NCI-H146 (cell line): ENCODE measurements around the gene ME1.
"Not testable (repeated sequence)": the region's sequence is repeated elsewhere in the genome, so short reads cannot be mapped to it uniquely, and the experiment has no call there.

ENCODE experiments used
- DNase-seq: peaks from one replicate; lab custom pipeline; 2025; lab: John Stamatoyannopoulos, UW

Gene ME1

DNA sequence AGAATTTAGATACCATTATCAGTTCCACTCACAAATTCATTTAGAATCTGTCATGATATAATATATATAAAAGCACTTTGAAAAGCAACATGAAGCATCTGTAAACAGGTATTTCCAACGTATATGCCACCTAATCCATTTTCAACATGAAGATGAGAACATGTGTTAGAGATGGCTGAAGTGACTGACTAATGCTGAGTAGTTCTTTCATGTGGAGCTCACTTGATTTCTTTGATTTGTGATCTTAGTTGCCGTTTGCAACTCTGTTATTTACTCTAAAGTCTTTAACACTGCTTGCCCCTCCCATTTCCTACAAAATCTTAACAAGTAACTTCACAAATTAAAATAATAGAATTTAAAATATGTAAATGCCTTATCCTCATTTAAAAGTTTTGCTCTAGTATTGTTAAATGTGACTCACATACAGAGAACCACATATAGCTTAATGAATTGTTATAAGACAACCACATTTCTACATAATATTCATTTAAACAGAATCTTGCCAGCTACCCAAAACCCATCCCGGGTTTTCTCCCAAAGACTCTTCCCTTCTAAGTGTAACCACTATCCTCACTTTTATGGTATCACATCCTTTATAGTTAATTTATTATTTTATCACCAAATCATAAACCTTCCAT lies 78.3 kb downstream of the ME1 start:
- DNase-seq = no peak

DNA sequence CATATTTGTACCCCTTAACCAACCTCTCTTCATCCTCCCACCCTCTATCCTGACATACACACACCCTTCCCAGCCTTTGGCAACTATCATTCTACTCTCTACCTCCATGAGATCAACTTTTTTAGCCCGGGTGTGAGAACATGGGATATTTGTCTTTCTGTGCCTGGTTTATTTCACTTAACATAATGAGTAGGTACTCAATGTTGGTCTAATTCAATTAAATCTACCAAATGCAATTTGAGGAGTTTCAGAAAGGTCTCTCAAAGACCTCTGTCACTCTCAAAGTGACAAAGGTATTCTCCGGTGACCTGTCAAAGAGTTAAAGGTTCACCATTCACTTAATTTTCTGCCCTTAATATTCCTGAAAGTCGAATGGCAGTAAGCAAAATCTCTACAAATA lies 87.7 kb downstream of the ME1 start:
- DNase-seq = no peak

DNA sequence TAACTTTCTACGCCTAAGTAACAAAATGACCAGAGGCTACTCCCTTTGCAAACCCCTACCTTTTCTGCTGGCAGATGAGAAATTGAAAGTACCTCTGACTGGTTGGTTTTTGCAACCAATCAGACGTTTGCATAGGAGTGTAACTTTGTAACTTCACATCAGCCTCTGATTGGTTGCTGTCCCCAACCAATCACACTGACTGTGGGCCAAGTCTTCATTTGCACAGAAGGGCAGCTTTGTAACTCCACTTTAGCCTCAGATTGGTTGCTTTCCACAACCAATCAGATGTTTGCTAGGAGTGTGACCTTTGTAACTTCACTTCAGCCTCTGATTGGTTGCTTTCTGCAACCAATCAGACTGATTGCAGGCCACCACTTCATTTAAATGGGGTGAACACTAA lies 89.1 kb downstream of the ME1 start:
- no peak for DNase-seq

DNA sequence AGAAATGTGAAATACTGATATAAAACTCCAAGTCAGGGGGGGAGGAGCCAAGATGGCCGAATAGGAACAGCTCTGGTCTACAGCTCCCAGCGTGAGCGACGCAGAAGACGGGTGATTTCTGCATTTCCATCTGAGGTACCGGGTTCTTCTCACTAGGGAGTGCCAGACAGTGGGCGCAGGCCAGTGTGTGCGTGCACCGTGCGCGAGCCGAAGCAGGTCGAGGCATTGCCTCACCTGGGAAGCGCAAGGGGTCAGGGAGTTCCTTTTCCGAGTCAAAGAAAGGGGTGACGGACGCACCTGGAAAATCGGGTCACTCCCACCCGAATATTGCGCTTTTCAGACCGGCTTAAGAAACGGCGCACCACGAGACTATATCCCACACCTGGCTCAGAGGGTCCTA lies 96.9 kb downstream of the ME1 start:
- DNase-seq = peak; percentile 7

DNA sequence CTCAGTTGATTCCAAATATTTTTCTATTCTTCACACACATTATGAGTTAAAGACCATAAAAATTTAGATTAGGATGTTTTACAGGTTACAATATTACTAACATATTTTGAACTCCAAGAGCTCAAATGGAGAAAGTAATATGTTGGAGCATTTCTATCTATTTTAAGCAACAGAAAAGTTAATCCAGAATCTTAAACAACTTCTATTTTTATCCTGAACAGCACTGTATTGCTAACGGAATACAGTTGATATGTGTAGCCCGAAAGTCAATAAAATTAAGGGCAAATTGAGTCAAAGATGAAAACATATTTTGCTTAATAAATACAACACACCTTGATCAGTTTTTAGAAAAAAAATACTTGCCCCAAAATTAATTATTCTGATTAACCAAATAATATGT lies 97.4 kb downstream of the ME1 start:
- DNase-seq = no peak

DNA sequence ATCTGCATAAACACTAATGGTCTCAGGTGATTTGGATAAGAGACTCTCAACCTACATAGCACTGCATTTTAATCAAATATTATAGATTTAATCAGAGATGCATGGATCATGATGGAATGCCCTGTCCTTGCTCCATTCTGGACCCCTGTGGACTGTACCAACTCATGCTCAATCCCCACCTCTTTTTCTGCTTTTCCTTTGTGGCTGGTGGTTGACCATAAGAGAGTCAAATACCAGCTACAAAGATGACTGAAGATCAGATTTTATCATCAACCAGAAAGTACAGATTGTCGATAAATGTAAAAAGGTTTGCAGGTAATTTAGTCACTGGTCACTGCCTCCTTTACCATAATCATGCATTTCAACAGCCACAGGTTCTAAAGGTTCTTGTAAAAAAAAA lies 116.2 kb downstream of the ME1 start:
- DNase-seq = no peak

DNA sequence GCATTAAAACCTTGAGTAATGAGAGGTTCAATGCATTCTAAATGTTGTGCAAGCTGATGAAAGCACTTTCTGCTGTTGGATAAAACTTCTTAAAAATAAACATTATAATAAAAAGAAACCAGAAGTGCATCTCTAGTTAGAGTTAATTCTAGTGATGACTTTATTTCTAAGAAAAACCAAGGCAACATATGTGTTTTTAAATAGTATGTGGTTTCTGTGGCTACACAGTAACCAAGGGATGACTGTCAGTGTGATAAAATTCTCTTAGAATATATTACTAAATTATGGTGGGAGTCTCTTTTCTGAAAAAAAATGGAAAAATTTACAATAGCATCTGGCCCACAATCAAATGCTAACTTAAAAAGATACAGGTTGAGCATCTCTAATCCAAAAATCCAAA lies 117.0 kb downstream of the ME1 start:
- no peak for DNase-seq

DNA sequence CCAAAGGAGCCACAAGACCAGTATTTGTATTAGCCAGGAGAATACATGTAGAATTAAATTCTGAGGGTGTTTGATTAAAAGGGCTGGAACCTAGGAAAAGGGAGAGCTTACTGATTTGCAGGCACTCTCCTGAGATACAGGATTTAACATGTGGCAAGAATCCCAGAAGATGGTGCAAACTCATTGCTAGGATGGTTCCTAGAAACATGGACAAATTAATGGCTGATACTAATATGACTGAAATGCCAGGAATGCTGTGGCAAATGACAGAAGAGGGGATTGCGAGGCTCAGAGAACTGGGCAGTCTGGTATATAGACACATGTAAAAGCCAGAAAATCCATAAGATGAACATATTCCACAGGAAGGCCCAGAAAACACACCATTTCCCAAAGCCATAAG lies 119.6 kb downstream of the ME1 start:
- no peak for DNase-seq

DNA sequence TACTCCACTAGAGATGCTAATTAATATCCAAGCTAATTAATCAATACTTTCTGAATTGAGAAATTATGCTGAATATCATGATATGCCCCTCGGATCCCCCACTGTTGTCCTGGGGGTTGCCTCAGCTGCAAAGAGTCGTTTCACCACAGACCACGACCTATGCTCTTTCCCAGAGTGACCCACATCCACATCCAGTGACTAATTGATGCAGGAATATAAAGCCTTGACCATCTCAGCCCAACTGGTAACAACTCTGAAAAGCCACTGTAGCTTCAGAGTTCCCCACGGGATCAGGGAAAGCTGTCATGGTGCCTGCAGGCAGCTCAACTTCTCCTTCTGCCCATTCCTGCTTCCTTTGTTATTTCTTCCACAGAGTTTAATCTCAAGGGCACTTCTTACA lies 120.8 kb downstream of the ME1 start:
- no peak for DNase-seq

DNA sequence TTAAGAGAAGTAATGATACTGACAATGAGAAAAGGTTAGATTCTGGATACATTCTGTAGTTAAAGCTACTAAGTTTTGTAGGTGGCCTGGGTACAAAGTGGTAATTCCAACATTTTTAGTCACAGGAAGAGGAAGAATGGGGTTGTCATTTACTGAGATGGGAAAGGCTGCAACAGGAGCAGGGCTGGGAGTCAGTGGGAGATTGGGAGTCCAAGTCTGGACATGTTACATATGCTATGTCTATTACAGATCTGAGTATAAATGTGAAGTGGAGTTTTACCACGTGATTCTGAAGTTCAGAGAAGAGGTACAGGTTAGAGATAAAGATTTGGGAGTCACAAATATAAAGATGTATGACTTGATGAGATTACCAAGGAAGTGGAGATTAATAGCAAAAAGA lies 121.5 kb downstream of the ME1 start:
- no peak for DNase-seq

DNA sequence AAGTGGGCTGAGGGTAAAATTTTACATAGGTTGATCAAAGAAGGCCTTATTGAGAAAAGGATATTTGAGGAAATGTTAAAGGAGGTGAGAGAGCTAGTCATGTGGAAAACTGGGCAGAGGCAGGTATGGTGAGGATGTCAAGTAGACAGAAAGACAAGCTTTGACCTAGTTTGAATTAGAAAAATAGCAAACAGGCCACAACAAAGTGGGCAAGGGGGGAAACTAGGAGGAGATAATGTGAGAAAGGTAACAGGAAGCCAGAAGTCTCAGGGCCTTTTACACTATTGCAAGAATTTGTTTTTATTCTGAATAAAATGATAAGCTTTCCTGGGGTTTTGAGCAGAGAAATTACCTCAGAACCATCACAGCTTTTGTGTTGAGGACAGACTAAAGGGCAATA lies 122.0 kb downstream of the ME1 start:
- no peak for DNase-seq

DNA sequence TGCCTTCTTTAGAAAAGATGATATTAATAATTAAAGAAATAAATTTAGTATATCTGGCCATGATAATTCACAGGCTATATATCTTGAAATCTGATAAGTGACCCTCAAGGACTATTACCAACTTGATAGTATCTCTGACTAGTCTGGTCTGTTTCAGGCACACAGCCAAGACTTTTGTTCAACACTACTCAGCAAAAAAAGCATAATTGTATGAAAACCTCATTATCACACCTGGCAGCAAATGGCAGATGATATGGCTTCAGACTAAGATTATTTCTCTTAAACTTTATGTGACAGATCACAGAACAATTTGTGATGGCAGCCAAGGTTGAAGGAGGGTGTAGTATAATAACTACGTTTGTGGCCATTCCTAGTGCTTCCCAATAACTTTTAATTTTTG lies 123.0 kb downstream of the ME1 start:
- DNase-seq = peak; percentile 0

DNA sequence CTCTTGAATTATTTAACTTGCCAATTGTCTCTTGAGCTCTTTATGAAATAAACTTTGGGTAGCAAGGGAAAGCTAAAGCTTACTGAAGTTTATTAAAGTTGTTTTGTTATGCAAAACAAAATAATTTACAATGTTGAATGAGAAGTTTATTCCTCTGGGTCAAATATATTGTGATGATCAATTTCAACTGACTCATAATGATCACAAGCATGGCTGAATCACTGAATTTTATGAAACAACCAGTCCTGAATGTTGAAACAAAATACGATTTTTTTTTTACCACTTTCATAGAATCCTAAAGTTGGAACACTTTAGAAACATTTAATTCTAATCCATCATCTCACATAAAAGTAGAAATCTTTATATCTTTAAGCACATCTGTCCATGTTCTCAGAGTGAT lies 127.4 kb downstream of the ME1 start:
- no peak for DNase-seq

DNA sequence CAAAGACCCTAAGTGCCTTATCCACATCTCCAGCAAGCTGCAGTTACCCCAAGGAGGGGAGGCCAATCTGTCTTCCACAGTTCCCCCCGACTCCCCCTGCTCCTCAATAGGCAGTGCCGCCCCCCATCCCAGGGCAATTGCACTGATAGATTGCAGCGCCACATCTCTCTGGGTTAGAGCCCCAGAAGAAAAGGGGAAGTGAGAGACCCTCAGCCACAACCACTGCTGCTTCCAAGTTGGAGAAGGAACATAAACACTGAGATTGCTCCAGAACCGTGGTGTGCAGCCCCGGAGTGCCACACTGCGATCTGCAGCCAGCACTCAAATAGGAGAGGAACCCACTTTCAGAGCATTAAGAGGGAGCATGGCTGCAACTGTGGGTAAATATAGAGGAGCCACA lies 136.2 kb downstream of the ME1 start:
- no peak for DNase-seq

DNA sequence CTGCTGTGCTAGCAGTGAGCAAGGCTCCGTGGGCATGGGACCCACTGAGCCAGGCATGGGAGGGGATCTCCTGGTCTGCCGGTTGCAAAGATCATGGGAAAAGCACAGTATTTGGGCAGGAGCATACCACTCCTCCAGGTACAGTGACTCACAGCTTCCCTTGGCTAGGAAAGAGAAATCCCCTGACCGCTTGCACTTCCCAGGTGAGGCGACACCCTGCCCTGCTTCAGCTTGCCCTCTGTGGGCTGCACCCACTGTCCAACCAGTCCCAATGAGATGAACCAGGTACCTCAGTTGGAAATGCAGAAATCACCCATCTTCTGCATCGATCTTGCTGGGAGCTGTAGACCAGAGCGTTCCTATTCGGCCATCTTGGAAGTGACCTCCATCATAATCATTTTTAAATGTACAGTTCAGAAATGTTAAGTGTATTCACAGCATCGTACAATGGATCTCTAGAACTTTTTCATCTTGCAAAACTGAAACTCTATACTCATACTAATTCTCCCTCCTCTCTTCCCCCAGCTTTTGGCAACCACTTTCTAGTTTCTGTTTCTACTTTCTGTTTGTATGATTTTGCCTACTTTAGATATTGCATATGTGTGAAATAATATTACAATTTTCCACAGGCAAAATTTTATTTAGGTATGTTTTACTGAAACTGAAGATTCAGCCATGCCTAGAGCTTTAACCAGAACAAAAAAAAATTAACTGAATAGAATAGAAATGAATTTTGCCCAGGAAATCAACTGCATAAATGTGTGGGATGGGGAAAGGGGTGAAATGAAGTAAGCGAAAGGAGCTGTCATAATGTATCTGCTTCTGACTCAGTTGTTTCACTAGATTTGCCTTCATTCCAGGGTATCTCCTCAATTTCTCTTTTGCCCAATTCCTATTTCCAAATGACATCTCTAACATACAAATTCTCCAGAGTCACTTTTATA lies 137.7 kb downstream of the ME1 start:
- DNase-seq = no peak

DNA sequence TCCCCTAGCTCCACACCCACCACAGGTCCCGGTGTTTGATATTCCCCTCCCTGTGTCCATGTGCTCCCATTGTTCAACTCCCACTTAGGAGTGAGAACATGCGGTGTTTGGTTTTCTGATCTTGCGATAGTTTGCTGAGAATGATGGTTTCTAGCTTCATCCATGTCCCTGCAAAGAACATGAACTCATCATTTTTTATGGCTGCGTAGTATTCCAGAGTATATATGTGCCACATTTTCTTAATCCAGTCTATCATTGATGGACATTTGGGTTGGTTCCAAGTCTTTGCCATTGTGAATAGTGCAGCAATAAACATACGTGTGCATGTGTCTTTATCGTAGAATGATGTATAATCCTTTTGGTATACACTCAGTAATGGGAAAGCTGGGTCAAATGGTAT lies 143.6 kb downstream of the ME1 start:
- not testable (repeated sequence) for DNase-seq

DNA sequence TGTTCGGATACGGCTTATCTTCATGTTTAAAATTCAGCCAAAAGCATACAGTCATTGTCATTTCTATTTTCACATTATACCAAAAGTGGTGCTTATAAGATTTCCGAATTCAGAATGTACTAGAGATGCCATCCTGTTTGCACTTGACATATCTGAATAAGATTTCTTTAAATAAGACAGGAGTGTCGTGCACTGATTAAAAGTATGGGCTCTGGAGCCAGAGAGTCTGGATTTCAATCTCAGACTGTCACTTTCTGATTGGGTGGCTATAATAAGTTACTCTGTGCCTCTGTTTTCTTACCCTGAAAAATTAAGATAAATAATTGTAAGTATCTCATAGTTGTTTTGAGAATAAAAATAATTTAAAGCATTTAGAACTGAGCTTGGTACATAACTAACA lies 144.9 kb downstream of the ME1 start:
- DNase-seq = no peak

DNA sequence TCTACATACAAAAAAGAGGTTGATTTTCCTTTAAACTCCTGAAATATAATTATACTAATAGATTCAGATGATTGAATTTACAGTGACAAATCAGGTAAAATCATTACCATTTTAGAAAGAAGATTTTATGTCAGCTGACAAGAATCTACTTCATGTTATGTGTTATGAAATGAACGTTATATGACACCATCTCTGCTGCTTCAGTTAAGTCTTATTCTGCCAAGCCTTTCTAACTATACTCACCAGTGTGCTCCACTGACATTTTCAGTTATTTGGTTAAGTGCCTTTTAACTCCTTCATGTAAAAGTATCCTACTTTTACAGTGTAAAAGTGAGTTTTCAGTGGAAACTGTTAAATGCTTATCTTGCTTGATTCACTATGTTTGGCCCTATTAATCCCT lies 157.3 kb downstream of the ME1 start:
- no peak for DNase-seq

DNA sequence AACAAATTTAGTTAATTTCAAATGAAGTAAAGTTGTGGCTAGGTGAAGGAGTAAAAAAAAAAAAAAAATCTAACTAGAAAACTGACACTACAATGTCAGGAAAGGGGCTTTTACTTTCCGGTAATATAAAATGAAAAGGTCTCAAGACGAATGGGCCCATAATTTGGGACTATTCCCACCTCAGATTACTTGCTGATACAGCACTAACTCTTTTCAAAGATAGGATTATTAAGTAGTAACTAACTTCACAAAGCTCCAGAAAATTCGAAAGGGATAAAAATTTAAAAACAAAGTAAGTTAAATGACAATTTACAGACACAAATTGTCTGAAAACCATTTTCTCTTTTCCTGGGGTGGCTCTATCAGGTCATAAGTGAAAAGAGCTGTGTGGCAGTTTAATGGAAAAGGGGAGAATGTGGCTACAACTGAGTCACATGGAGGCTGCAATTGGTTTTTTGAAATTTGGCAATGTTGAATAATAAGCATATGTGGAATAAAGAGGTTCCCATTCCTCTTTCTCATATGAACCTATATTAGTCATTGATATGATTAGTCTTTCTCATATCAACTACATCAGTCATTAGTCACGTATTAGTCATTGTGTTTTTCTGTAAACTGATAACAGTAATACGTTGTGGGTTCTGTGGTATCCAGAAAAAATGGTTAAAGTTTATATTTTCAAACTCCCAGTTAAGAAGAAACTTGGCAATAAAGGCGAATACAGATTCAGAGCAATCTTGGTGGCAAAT lies 159.7 kb downstream of the ME1 start:
- DNase-seq = no peak

DNA sequence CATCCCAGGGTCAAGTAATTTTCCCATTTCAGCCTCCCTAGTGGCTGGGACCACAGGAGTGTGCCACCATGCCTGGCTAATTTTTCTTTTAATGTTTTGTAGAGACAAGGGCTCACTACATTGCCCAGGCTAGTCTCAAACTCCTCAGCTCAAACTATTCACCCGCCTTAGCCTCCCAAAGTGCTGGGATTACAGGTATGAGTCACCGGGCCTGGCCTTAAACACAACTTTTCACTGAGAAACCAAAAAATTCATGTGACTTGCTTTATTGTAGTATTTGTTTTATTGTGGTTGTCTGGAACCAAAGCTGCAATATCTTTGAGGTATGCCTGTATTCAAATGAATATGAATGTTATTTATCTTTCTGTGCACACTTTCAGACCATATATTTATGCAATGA lies 165.5 kb downstream of the ME1 start:
- DNase-seq = no peak

DNA sequence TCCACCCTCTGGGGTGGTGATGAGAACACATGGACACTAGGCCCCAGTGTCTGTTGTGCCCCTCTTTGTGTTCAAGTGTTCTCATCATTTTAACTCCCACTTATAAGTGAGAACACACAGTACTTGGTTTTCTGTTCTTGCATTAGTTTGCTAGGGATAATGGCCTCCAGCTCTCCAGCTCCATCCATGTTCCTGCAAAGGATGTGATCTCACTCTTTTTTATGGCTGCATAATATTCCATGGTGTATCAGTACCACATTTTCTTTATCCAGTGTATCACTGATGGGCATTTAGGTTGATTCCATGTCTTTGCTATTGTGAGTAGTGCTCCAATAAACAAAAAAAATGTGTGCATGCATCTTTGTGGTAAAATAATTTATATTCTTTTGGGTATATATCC lies 170.3 kb downstream of the ME1 start:
- no peak for DNase-seq

DNA sequence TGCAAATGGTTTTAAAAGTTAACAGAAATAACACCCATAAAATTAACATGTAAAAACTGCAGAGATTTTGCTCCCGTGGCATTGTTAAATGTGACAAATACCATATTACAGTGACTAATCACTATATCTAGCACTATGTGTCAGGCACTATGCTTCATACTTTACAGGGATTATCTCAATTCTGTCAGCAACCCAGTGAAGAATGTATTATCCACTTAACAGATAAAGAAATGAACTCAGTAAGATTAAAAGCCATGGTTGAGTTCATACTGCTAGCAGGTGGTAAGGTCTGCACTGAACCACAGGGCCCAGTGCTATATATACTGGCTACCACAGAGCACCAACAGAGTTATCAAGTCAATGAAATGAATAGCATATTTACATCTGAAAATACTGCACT lies 172.3 kb downstream of the ME1 start:
- DNase-seq = no peak

DNA sequence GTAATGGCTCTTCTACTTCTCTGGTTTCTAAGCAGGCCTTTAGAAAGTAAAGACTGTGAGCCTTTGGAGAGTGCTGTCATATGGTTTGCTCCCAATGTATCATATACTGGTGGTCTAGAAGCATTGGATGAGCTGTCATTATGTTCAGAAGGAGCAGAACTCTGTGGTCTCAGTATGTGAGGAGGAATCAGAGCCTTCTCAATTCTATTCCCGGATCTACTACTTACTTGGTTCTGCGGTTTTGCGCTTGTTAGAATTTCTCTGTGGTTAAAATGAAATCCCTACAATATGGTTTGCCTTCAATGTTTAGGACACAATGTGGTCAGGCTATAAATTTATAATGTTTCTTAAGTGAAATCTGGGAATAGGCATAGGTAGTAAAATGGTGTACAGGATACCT lies 173.1 kb downstream of the ME1 start:
- DNase-seq = no peak
